GM04504 (cell line): ENCODE data around the gene NDUFA11.
"Not testable (repeated sequence)": the region's sequence is repeated elsewhere in the genome, so short reads cannot be mapped to it uniquely, and the experiment has no call there.

Experiments
- DNase-seq: peaks from one replicate; pipeline ENCODE4 v3.0.0-alpha.2; 2012; ENCODE audit warnings: low read depth

Gene NDUFA11

GRCh38 chr19:5857203-5858081, 46.1 kb downstream of the NDUFA11 start:
- no peak for DNase-seq

GRCh38 chr19:5855151-5855550, 48.4 kb downstream of the NDUFA11 start:
- not testable (repeated sequence) for DNase-seq

- peak; percentile 9 for DNase-seq
Observed at GRCh38 chr19:5854121-5854520, 49.5 kb downstream of the NDUFA11 start.

GRCh38 chr19:5851302-5851701, 52.3 kb downstream of the NDUFA11 start, which contains the start of gene FUT3:
Gene FUT3, minus strand, starts transcription at chr19:5851449.
- DNase-seq, result no peak

- DNase-seq, result peak; percentile 24
Observed at GRCh38 chr19:5850743-5851293, 52.8 kb downstream of the NDUFA11 start.

- no peak for DNase-seq
Observed at GRCh38 chr19:5850189-5850588, 53.4 kb downstream of the NDUFA11 start.

- not testable (repeated sequence) for DNase-seq
Observed at GRCh38 chr19:5848621-5849020, 55.0 kb downstream of the NDUFA11 start.

GRCh38 chr19:5847846-5848245, 55.7 kb downstream of the NDUFA11 start:
- DNase-seq, result not testable (repeated sequence)
